Left lung (tissue), 10 donors: Measurements from ENCODE around the gene UNC45A. TPM values are rescaled to one million over a fixed set of nuclear protein-coding genes. Genes with fewer than 3 reads are reported as not detected.

Source experiments
- ATAC-seq: fragments of 200-7000 bp; cut with Tn5 transposase; one replicate; pipeline ENCODE4 v1.9.1; 2020; ENCODE audit warnings: moderate library complexity
- DNase-seq, 4 donors: peaks; one replicate each; pipeline ENCODE4 v3.0.0-alpha.2; 2013 to 2020
- H3K27ac ChIP-seq, 2 donors: fragments of 200-600 bp; sonication (generic) in 1 of 2; one replicate each; pipeline versions ENCODE4 v1.5.0 to v1.8.0; 2020 to 2021
- H3K27me3 ChIP-seq, 2 donors: fragments of 200-600 bp; sonication (generic) in 1 of 2; one replicate each; pipeline versions ENCODE4 v1.5.0 to v1.8.0; 2020 to 2021
- H3K36me3 ChIP-seq, 2 donors: fragments of 200-600 bp; sonication (generic) in 1 of 2; one replicate each; pipeline versions ENCODE4 v1.5.0 to v1.8.0; 2020 to 2021
- H3K4me1 ChIP-seq, 2 donors: fragments of 200-600 bp; one replicate each; pipeline ENCODE4 v1.8.0; 2021
- H3K4me3 ChIP-seq, 2 donors: fragments of 200-600 bp; sonication (generic) in 1 of 2; one replicate each; pipeline versions ENCODE4 v1.5.0 to v1.8.0; 2020 to 2021; ENCODE audit warnings: mild to moderate bottlenecking in 1 of 2
- H3K9me3 ChIP-seq, 2 donors: fragments of 200-600 bp; sonication (generic) in 1 of 2; one replicate each; pipeline versions ENCODE4 v1.5.0 to v1.8.0; 2020 to 2021
- intact Hi-C, 2 donors: fragments of 100-400 bp; cut with DNase I; formaldehyde crosslinking; loops; one replicate each; pipeline versions ENCODE4 v1.11.2 to v1.14.2; 2022
- polyA plus RNA-seq, 6 donors: library from polyadenylated mRNA; unstranded; fragments of 120-200 nt; gene quantifications; one replicate each; pipeline ENCODE4 v1.2.1, GENCODE V29; 2013; ENCODE audit not compliant: insufficient read length in 6 of 6
- total RNA-seq, 2 donors: library from RNA; stranded (reverse); fragmentation: NEBNext Ultra II Directional; extraction: Animal tissue kit (Norgen Biotek cat#: 25700); gene quantifications; one replicate each; pipeline ENCODE4 v1.2.1, GENCODE V29; 2021
- TF ChIP-seq, protein P1 (sequence below), 2 donors: fragments of 200-600 bp; sonication (generic) in 1 of 2; IDR thresholded peaks; one replicate each; pipeline versions ENCODE4 v1.5.0 to v1.8.0; 2021; ENCODE audit warnings: antibody characterized with exemption in 2 of 2
- donor health status: DM: no; HTN: yes; CAD: no.
- donor health status: DM: no; HTN: no; CAD: no.

The UNC45A gene
- total and polyA plus RNA-seq, 8 donors, result 62.3 to 80.4 (median 70.7) TPM

DNA sequence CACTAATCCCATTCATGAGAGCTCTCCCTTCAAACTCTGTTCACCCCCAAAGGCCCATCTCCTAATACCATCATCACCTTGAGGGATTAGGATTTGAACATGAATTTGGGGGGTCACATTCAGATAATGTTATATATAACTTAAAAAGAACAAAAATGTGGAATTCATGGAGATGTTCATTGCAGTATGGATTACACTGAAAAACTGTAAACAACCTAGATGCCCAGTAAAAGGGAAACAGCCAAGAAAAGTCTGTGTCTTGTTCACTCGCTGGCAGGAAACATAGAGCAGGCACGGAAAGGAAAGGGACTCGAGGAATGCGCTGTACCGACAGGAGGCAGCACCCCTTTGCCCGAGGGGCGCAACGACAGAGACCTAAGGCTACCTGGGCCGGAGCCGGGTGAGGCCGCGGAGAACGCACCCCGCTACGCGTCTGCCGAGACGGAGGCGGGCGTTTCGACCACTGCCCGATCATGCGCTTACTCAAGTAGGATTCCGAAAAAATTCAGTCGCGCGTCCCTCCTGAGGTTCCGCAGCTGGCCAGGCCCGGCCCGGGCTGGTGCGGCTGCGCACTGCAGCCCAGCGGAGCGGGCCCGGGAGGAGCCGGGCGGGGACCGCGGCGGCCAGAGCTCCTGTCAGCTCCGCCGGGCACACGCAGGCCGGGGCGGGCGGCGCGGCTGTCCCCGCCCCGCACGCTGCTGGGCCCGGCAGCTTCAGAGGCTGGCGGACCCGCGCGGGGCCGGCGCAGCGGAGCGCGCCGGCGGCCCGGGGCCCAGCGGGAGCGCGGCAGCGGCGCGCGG, 32.8 kb upstream of the UNC45A start:
- H3K4me1 ChIP-seq, result peaks cover 8 to 20% of the 10 kb centered on the region in 2 donors
- DNase-seq, result peak; percentile 84 to 95 (median 87)
- peak; percentile 91 for ATAC-seq
- H3K36me3 ChIP-seq, result peaks cover 0 to 26% of the 10 kb centered on the region in 2 donors
- peak overlapping the region; percentile 49 to 82 for H3K4me3 ChIP-seq
- no peaks in the 10 kb centered on the region for H3K27me3 ChIP-seq
- H3K27ac ChIP-seq, result peak overlapping the region; percentile 93 to 95
- intact Hi-C loops, result no loop called here
- no peaks in the 10 kb centered on the region for H3K9me3 ChIP-seq
- TF ChIP-seq, protein P1, sequence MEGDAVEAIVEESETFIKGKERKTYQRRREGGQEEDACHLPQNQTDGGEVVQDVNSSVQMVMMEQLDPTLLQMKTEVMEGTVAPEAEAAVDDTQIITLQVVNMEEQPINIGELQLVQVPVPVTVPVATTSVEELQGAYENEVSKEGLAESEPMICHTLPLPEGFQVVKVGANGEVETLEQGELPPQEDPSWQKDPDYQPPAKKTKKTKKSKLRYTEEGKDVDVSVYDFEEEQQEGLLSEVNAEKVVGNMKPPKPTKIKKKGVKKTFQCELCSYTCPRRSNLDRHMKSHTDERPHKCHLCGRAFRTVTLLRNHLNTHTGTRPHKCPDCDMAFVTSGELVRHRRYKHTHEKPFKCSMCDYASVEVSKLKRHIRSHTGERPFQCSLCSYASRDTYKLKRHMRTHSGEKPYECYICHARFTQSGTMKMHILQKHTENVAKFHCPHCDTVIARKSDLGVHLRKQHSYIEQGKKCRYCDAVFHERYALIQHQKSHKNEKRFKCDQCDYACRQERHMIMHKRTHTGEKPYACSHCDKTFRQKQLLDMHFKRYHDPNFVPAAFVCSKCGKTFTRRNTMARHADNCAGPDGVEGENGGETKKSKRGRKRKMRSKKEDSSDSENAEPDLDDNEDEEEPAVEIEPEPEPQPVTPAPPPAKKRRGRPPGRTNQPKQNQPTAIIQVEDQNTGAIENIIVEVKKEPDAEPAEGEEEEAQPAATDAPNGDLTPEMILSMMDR (IDR thresholded peaks at IDR 0.05), result peak; percentile 66 to 74

DNA sequence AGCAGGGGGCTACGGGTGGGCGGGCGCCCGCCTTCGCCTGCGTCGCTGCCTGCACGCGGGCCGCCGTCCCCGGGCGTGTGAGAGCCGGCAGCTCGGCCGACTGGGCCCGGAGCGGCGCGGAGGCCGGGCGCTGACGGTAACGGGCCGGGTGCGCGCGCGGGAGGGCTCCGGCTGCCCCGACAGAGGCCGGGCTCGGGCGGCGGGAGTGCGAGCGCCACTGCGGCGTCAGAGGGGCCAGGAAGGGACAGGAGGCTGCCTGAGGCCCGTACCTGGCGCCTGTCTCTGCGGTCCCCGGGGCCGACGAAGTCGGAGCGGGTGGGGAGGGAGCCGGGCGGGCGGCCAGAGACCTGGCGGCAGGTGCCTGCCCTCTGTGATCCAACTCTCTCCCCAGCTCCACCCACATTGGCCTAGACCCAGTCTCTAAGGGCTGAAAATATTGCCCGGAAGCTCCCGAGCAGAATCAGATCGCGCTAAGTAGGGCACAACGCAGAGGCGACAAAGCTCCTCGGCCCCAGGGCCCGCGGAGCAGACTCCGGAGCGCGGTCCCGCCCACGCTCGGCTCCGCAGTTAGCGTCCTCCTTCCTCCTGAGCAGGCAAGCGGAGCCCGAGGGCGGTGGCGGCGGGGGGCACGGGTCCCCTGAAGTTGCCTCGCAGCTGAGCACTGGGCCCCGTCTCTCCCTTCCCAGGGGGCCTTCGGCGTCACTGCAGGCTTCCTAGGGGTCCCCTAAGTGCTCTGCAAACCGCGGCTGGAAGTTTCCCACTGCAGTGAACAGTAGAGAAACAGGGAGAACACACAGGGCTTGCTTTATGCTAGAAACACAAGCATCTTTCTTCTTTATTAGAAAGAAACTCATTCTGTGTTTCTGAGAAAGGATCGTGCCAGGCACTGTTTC, 32.0 kb upstream of the UNC45A start, which contains the start of gene MAN2A2:
TSS of gene MAN2A2 (plus strand) at position 463 of the 893 bp plus-strand sequence. CDS start 906 bp downstream, outside the sequence.
- intact Hi-C loops, result no loop called here

DNA sequence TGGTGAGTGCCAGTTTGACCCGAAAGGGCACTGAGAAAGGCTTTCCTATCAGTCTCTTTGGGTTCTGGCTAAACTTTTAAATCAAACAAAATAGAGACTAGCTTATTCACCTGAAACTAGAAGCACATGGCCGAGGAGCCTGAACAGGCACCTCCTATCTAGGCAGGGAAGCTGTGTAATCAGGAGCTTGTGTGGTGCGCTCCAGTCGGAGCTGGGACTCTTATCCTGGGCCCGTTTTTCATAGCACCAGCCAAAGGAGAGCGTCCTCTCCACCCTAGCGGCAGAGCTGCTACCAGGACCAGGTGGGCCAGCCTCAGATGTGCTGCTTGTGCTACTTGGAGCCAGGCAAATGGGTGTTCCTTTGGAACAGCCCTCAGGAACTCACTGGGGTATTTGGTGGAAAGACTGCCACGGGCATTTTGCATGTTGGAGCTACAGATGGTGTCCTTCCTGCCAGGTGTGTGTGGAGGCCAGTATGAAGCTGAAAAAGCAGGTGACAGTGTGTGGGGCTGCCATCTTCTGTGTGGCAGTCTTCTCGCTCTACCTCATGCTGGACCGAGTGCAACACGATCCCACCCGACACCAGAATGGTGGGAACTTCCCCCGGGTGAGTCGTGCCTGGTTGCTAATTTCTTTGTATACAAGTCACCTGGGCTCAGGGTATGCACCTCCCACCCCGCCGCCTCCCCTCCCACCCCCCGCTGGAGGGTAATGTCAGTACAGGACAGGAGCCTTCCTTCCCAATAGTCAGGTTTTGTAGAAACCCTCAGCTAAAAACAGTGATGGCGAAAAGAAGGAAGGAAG, 31.1 kb upstream of the UNC45A start:
- ATAC-seq (peak; percentile 38), DNase-seq (peak in 1 of 4 donors; percentile 16)
- Histone ChIP-seq H3K36me3 (peaks cover 0 to 43% of the 10 kb centered on the region in 2 donors), H3K4me1 (peaks cover 8 to 20% of the 10 kb centered on the region in 2 donors), H3K4me3 (peak overlapping the region; percentile 80 to 82), H3K27ac (peak overlapping the region; percentile 92 to 95), H3K9me3 (no peaks in the 10 kb centered on the region), H3K27me3 (no peaks in the 10 kb centered on the region)
- TF ChIP-seq, protein P1 (IDR thresholded peaks at IDR 0.05), result no peak
- intact Hi-C loops, result no loop called here

More for the DNA sequence above, 32.0 kb upstream of the UNC45A start, which contains the start of gene MAN2A2:
- DNase-seq, result peak; percentile 45 to 95 (median 62)
- ATAC-seq, result peak; percentile 70
- TF ChIP-seq, protein P1 (IDR thresholded peaks at IDR 0.05), result no peak
- Histone ChIP-seq H3K27ac (peak within 1 kb of the TSS; percentile 93 to 95), H3K27me3 (no peaks in the 10 kb centered on the region), H3K4me1 (peaks cover 8 to 20% of the 10 kb centered on the region in 2 donors), H3K4me3 (peak within 1 kb of the TSS; percentile 80 to 82), H3K9me3 (no peaks in the 10 kb centered on the region), H3K36me3 (peaks cover 0 to 34% of the 10 kb centered on the region in 2 donors)

DNA sequence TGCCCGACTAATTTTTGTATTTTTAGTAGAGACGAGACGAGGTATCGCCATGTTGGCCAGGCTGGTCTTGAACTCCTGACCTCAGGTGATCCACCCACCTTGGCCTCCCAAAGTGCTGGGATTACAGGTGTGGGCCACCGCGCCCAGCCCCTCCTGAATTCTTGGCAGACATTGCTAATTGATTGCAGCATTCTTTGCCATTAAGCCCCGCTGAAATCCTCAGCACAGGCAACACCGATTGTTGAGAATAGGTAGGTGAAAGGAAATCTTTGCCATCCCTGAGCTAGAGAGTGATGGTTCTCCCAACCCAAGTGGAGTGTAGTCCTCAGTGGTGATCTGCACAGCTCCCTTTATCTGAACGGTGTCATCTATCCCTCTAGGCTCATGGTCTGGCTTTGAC, 30.3 kb upstream of the UNC45A start:
- Histone ChIP-seq H3K4me1 (peaks cover 8 to 20% of the 10 kb centered on the region in 2 donors), H3K9me3 (no peaks in the 10 kb centered on the region), H3K27me3 (no peaks in the 10 kb centered on the region), H3K4me3 (no peak overlapping the region), H3K36me3 (peaks cover 0 to 51% of the 10 kb centered on the region in 2 donors), H3K27ac (no peak overlapping the region)
- no peak for DNase-seq
- no peak for ATAC-seq
- intact Hi-C loops, result no loop called here
- TF ChIP-seq, protein P1 (IDR thresholded peaks at IDR 0.05), result no peak
